ENCODE data around the gene TMEM9. TPM values are rescaled to one million over a fixed set of nuclear protein-coding genes. Genes with fewer than 3 reads are reported as not detected.

Gene TMEM9
- polyA plus RNA-seq, 3 donors, result 13.6 to 43.6 (median 22.4) TPM

- H3K27me3 Mint-ChIP-seq (ENCODE audit: low read depth in 3 of 3), result peaks cover 5 to 8% (median 8%) of the 10 kb centered on the region in 3 donors
These were observed 26.6 kb upstream of the TMEM9 start for GRCh38 chr1:201180901-201181300.

GRCh38 chr1:201180141-201180540, 25.9 kb upstream of the TMEM9 start:
- no peak overlapping the region for H3K9ac ChIP-seq (ENCODE audit: insufficient read depth, low read length, poor library complexity, severe bottlenecking)
- Mint-ChIP-seq H3K36me3 (no peaks in the 10 kb centered on the region), H3K4me1 (peaks cover 17% of the 10 kb centered on the region), H3K27me3 (ENCODE audit: low read depth in 3 of 3) (peaks cover 5 to 8% (median 8%) of the 10 kb centered on the region in 3 donors), H3K27ac (peak overlapping the region in 1 of 7 donors; percentile 33), H3K4me3 (no peak overlapping the region), H3K9me3 (peaks cover 3 to 14% (median 6%) of the 10 kb centered on the region in 7 donors)
- no peaks in the 10 kb centered on the region for H3K4me1 ChIP-seq (ENCODE audit: control insufficient read depth in 1 of 2, insufficient read depth in 2 of 2, low read length in 2 of 2)
- no CpG with 5 or more reads among the region's 1 CpG for WGBS (ENCODE audit: insufficient coverage)
- DNase-seq, result no peak
- no peaks in the 10 kb centered on the region for H3K27me3 ChIP-seq (ENCODE audit: control insufficient read depth in 2 of 2, insufficient read depth in 2 of 2, low read length in 2 of 2)
- H3K79me2 ChIP-seq (ENCODE audit: insufficient read depth, low read length), result no peaks in the 10 kb centered on the region
- no peak overlapping the region for H2AFZ ChIP-seq (ENCODE audit: insufficient read depth, low read depth, low read length, poor library complexity, severe bottlenecking)
- intact Hi-C loops (cut with micrococcal nuclease), result no loop called here
- no peak overlapping the region for H3K4me2 ChIP-seq (replicated peaks; ENCODE audit: extremely low read depth, low read length, poor library complexity, severe bottlenecking)
- H3K9me3 ChIP-seq (replicated peaks in 1 of 2; ENCODE audit: control insufficient read depth in 1 of 2, insufficient read depth in 1 of 2, low read length in 2 of 2), result no peaks in the 10 kb centered on the region
- no peak for TF ChIP-seq CTCF (IDR thresholded peaks at IDR 0.05)
- no peaks in the 10 kb centered on the region for H4K20me1 ChIP-seq (ENCODE audit: insufficient read depth, low read length)
- H3K4me3 ChIP-seq (replicated peaks in 1 of 3; ENCODE audit: low read depth in 2 of 3, low read length in 3 of 3), result no peak overlapping the region
- H3K27ac ChIP-seq (ENCODE audit: low read depth in 1 of 2, low read length in 2 of 2), result no peak overlapping the region
- no peaks in the 10 kb centered on the region for H3K36me3 ChIP-seq (replicated peaks in 1 of 2; ENCODE audit: control insufficient read depth in 1 of 2, insufficient read depth in 2 of 2, low read length in 2 of 2)

More at GRCh38 chr1:201180901-201181300, 26.6 kb upstream of the TMEM9 start:
- H3K4me3 Mint-ChIP-seq, result no peak overlapping the region
- H3K27ac ChIP-seq (ENCODE audit: low read depth in 1 of 2, low read length in 2 of 2), result no peak overlapping the region
- H3K27ac Mint-ChIP-seq, result peak overlapping the region in 2 of 7 donors; percentile 11 to 77
- H3K36me3 Mint-ChIP-seq, result no peaks in the 10 kb centered on the region
- H3K4me1 ChIP-seq (ENCODE audit: control insufficient read depth in 1 of 2, insufficient read depth in 2 of 2, low read length in 2 of 2), result no peaks in the 10 kb centered on the region
- H3K9ac ChIP-seq (ENCODE audit: insufficient read depth, low read length, poor library complexity, severe bottlenecking), result no peak overlapping the region
- no peaks in the 10 kb centered on the region for H4K20me1 ChIP-seq (ENCODE audit: insufficient read depth, low read length)
- H3K9me3 ChIP-seq (replicated peaks in 1 of 2; ENCODE audit: control insufficient read depth in 1 of 2, insufficient read depth in 1 of 2, low read length in 2 of 2), result no peaks in the 10 kb centered on the region
- H2AFZ ChIP-seq (ENCODE audit: insufficient read depth, low read depth, low read length, poor library complexity, severe bottlenecking), result no peak overlapping the region
- H3K27me3 ChIP-seq (ENCODE audit: control insufficient read depth in 2 of 2, insufficient read depth in 2 of 2, low read length in 2 of 2), result no peaks in the 10 kb centered on the region
- intact Hi-C loops (cut with micrococcal nuclease), result no loop called here
- H3K9me3 Mint-ChIP-seq, result peaks cover 3 to 14% (median 6%) of the 10 kb centered on the region in 7 donors
- H3K79me2 ChIP-seq (ENCODE audit: insufficient read depth, low read length), result no peaks in the 10 kb centered on the region
- no peak for DNase-seq
- no peak overlapping the region for H3K4me2 ChIP-seq (replicated peaks; ENCODE audit: extremely low read depth, low read length, poor library complexity, severe bottlenecking)
- no peak for TF ChIP-seq CTCF (IDR thresholded peaks at IDR 0.05)
- H3K4me1 Mint-ChIP-seq, result peaks cover 17% of the 10 kb centered on the region
- H3K36me3 ChIP-seq (replicated peaks in 1 of 2; ENCODE audit: control insufficient read depth in 1 of 2, insufficient read depth in 2 of 2, low read length in 2 of 2), result no peaks in the 10 kb centered on the region
- H3K4me3 ChIP-seq (replicated peaks in 1 of 3; ENCODE audit: low read depth in 2 of 3, low read length in 3 of 3), result no peak overlapping the region
- 100% methylated on average over 6 of the region's 6 CpGs for WGBS (ENCODE audit: insufficient coverage)
